ENCODE measurements around the gene LRRTM4.

DNA sequence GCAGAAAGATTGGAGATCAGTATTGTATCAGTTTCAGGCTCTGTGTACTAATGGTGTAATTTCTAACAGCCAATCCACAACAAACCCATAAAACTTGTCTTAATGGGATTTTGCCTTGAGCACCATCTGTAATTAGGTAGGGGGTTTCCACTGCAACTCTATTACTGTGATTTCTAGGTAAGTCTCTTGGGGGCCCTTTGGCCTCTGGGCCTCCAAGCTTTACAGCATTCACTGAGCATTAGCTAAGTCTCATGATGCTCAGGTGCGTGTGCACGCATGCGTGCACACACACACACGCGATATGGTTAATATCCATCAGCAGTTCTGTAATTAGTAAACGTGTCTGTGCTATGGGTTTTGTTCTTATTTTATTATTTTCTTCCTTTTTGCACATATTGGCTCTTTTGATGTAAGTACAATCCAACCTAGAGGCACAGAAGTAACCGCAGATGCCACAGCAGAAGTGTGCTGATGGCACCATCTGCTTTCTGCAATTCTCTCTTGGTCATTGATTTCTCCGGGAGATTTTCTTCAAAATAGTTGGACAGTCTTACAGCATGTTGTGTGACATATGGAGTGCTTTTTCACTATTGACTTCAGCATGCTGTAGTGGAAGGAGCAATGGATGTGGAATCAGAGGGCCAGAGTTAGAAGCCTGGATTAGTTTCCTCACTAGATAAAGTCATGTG lies 592.0 kb downstream of the LRRTM4 start:
- TF ChIP-seq CTCF (conservative IDR thresholded peaks at IDR 0.05; ENCODE audit: low read depth, low read length): no peak
- TF ChIP-seq EZH2 (IDR thresholded peaks at IDR 0.05; ENCODE audit: borderline replicate concordance, low read depth, low read length, poor library complexity, severe bottlenecking): no peak

All from A673 (cell line).